ENCODE data around the gene TIMP4. TPM values are rescaled to one million over a fixed set of nuclear protein-coding genes. Genes with fewer than 3 reads are reported as not detected.

Gene TIMP4
- total RNA-seq, 1 experiment from 2014 or later, result 8.4 TPM

DNA sequence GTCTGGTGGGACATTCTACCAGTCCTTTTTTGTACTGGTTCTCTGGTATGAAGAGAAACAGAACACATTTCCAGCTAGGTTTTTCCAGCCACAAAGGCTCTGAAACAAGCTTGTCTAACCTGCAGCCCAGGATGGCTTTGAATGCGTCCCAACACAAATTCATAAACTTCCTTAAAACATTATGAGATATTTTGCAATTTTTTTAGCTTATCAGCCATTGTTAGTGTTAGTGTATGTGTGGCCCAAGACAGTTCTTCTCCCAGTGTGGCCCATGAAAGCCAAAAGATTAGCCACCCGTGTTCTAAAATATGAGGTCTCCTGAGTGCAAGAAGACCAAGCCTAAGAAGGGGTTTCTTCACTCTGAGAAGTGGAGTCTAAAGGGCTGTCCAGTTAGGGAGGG lies 18.4 kb upstream of the TIMP4 start:
- no peaks in the 10 kb centered on the region for H3K4me1 ChIP-seq (ENCODE audit: insufficient read depth, low read length)
- H3K79me2 ChIP-seq (ENCODE audit: insufficient read depth, low read length), result no peaks in the 10 kb centered on the region
- DNase-seq, result no peak
- Mint-ChIP-seq H3K4me1 (no peaks in the 10 kb centered on the region), H3K9me3 (peaks cover 11 to 17% of the 10 kb centered on the region in 2 experiments), H3K27ac (peak overlapping the region in 1 of 3 experiments; percentile 18; a peak in 1 of 7 replicates), H3K4me3 (no peak overlapping the region), H3K36me3 (ENCODE audit: insufficient read depth in 1 of 3, low read depth in 3 of 3) (peaks cover 18 to 20% (median 18%) of the 10 kb centered on the region in 3 experiments), H3K27me3 (ENCODE audit: low read depth) (no peaks in the 10 kb centered on the region)
- no peaks in the 10 kb centered on the region for H3K23me2 ChIP-seq (ENCODE audit: insufficient read length, low read depth, low read length, poor library complexity, severe bottlenecking)
- H3K56ac ChIP-seq (ENCODE audit: insufficient read length, low read depth, low read length), result no peak overlapping the region
- H3K9me3 ChIP-seq (ENCODE audit: control insufficient read depth, low read depth, low read length), result peaks cover 13% of the 10 kb centered on the region
- H4K20me1 ChIP-seq (ENCODE audit: control insufficient read depth, insufficient read depth, insufficient read length), result no peaks in the 10 kb centered on the region
- TF ChIP-seq, protein P1, sequence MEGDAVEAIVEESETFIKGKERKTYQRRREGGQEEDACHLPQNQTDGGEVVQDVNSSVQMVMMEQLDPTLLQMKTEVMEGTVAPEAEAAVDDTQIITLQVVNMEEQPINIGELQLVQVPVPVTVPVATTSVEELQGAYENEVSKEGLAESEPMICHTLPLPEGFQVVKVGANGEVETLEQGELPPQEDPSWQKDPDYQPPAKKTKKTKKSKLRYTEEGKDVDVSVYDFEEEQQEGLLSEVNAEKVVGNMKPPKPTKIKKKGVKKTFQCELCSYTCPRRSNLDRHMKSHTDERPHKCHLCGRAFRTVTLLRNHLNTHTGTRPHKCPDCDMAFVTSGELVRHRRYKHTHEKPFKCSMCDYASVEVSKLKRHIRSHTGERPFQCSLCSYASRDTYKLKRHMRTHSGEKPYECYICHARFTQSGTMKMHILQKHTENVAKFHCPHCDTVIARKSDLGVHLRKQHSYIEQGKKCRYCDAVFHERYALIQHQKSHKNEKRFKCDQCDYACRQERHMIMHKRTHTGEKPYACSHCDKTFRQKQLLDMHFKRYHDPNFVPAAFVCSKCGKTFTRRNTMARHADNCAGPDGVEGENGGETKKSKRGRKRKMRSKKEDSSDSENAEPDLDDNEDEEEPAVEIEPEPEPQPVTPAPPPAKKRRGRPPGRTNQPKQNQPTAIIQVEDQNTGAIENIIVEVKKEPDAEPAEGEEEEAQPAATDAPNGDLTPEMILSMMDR (conservative IDR thresholded peaks at IDR 0.05), result no peak
- no peak overlapping the region for H3T11ph ChIP-seq (ENCODE audit: low read length)
- no peak overlapping the region for H2BK120ac ChIP-seq (ENCODE audit: low read depth, low read length, poor library complexity, severe bottlenecking)
- H3K18ac ChIP-seq (ENCODE audit: insufficient read length, low read depth, low read length), result no peak overlapping the region
- H3K14ac ChIP-seq (ENCODE audit: insufficient read depth, low read length), result no peak overlapping the region
- no peak overlapping the region for H2BK12ac ChIP-seq (ENCODE audit: insufficient read length, low read depth, low read length)
- no peak overlapping the region for H4K5ac ChIP-seq (ENCODE audit: insufficient read length, low read depth, low read length)
- no peak overlapping the region for H4K8ac ChIP-seq (replicated peaks; ENCODE audit: insufficient read length, low read depth, low read length)
- no peak overlapping the region for H2BK5ac ChIP-seq (ENCODE audit: insufficient read length, low read length)
- no peaks in the 10 kb centered on the region for H3K79me1 ChIP-seq (ENCODE audit: insufficient read depth, low read depth, low read length, poor library complexity, severe bottlenecking)
- H3K4me2 ChIP-seq (ENCODE audit: insufficient read depth, insufficient read length, low read length), result no peak overlapping the region
- no peak overlapping the region for H4K91ac ChIP-seq (ENCODE audit: insufficient read length, low read depth, low read length)
- H2AFZ ChIP-seq (ENCODE audit: low read length), result no peak overlapping the region
- no peak overlapping the region for H3K9ac ChIP-seq (ENCODE audit: extremely low read depth, insufficient read length, low read length)
- no peak overlapping the region for H2BK15ac ChIP-seq (ENCODE audit: low read depth, low read length)
- no peak overlapping the region for H3K4ac ChIP-seq (ENCODE audit: low read depth, low read length)
- H3K23ac ChIP-seq (ENCODE audit: insufficient read length, low read depth, low read length), result no peak overlapping the region
- H3K27ac ChIP-seq (ENCODE audit: insufficient read length, low read depth, low read length), result no peak overlapping the region
- no peak overlapping the region for H2AK5ac ChIP-seq (ENCODE audit: insufficient read length, low read length)
- H2BK20ac ChIP-seq (ENCODE audit: low read depth, low read length, poor library complexity, severe bottlenecking), result no peak overlapping the region
- no CpG with 5 or more reads among the region's 2 CpGs for WGBS (ENCODE audit: extremely low coverage, insufficient read length, low lambda C conversion rate)
- no peaks in the 10 kb centered on the region for H3K27me3 ChIP-seq (ENCODE audit: insufficient read depth, low read length)
